MCF 10A (cell line): Measurements from ENCODE around the gene TAF11L6. TPM values are rescaled to one million over a fixed set of nuclear protein-coding genes. Genes with fewer than 3 reads are reported as not detected.
"Not testable (repeated sequence)": the region's sequence is repeated elsewhere in the genome, so short reads cannot be mapped to it uniquely, and the experiment has no call there.

ENCODE experiments used
- BruUV-seq: library from RNA; stranded (reverse); fragments of 400-500 nt; replicated peaks from 2 replicates; lab custom pipeline; 2021; lab: Mats Ljungman, UMichigan
- CTCF ChIA-PET: fragments of 300-600 bp; sonication (Branson Sonifier 250); formaldehyde crosslinking; extraction: SDS; loops from one replicate; lab custom pipeline; 2021; ENCODE audit warnings: antibody characterized with exemption, inconsistent platforms; lab: Yijun Ruan, JAX
- POLR2A ChIA-PET: fragments of 300-600, 350-650 bp; sonication (Branson Sonifier 250); formaldehyde crosslinking; extraction: SDS; loops from one replicate; lab custom pipeline; 2020; ENCODE audit warnings: antibody characterized with exemption, inconsistent platforms; lab: Yijun Ruan, JAX
- DNase-seq: peaks from one replicate; pipeline ENCODE4 v3.0.0-alpha.2; 2018; ENCODE audit not compliant: unreplicated experiment
- H3K27ac Mint-ChIP-seq: one replicate; pipeline ENCODE4 v1.8.0; 2022; ENCODE audit warnings: mild to moderate bottlenecking, low read depth, mixed read lengths; ENCODE audit not compliant: unreplicated experiment
- H3K27me3 Mint-ChIP-seq: one replicate; pipeline ENCODE4 v1.8.0; 2022; ENCODE audit warnings: mixed read lengths; ENCODE audit not compliant: insufficient read depth, unreplicated experiment
- H3K36me3 Mint-ChIP-seq: one replicate; pipeline ENCODE4 v1.8.0; 2022; ENCODE audit warnings: mild to moderate bottlenecking, moderate library complexity, mixed read lengths; ENCODE audit not compliant: insufficient read depth, unreplicated experiment
- H3K4me1 Mint-ChIP-seq: one replicate; pipeline ENCODE4 v1.8.0; 2022; ENCODE audit warnings: mixed read lengths; ENCODE audit not compliant: insufficient read depth, unreplicated experiment
- H3K4me3 Mint-ChIP-seq: one replicate; pipeline ENCODE4 v1.8.0; 2022; ENCODE audit warnings: mild to moderate bottlenecking, moderate library complexity, mixed read lengths; ENCODE audit not compliant: unreplicated experiment
- H3K9me3 Mint-ChIP-seq: one replicate; pipeline ENCODE4 v1.8.0; 2022; ENCODE audit warnings: mixed read lengths; ENCODE audit not compliant: unreplicated experiment
- intact Hi-C: fragments of 100-400 bp; cut with micrococcal nuclease; formaldehyde crosslinking; loops from 2 replicates; pipeline ENCODE4 v1.14.1; 2022
- total RNA-seq: library from RNA; stranded (reverse); gene quantifications from 2 replicates; pipeline ENCODE4 v1.2.3, GENCODE V29; 2022

Gene TAF11L6
- total RNA-seq, 1 experiment from 2014 or later = not detected

DNA sequence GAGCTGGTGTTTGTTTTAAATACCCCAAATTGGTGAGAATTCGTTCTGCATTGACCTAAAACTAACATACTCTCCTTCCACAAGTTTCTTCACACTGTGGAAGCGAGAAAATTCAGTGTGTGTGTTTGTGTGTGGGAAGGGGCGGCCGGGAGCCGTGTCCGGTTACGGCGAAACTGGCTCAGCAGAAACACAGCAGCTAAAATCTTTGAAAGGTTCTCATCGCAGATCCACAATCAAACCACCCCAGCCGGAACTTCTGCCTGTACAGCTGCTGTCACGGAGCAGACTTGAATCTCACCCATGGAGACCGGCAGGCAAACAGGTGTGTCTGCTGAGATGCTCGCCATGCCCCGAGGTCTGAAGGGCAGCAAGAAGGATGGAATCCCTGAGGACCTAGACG is 7.0 kb upstream of the TAF11L6 start, which contains the start of gene TAF11L4:
Gene TAF11L4, plus strand, starts transcription at position 301 of the 400 bp plus-strand sequence.
- H3K4me3 Mint-ChIP-seq, intact Hi-C loops, H3K36me3 Mint-ChIP-seq, BruUV-seq, H3K9me3 Mint-ChIP-seq, H3K4me1 Mint-ChIP-seq, H3K27ac Mint-ChIP-seq, POLR2A ChIA-PET, DNase-seq, H3K27me3 Mint-ChIP-seq, CTCF ChIA-PET: not testable (repeated sequence)

DNA sequence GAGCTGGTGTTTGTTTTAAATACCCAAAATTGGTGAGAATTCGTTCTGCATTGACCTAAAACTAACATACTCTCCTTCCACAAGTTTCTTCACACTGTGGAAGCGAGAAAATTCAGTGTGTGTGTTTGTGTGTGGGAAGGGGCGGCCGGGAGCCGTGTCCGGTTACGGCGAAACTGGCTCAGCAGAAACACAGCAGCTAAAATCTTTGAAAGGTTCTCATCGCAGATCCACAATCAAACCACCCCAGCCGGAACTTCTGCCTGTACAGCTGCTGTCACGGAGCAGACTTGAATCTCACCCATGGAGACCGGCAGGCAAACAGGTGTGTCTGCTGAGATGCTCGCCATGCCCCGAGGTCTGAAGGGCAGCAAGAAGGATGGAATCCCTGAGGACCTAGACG is 3.5 kb upstream of the TAF11L6 start, which contains the start of gene TAF11L5:
Gene TAF11L5, plus strand, starts transcription at position 301 of the 400 bp plus-strand sequence.
- POLR2A ChIA-PET, intact Hi-C loops, H3K4me1 Mint-ChIP-seq, DNase-seq, H3K9me3 Mint-ChIP-seq, BruUV-seq, H3K36me3 Mint-ChIP-seq, H3K27ac Mint-ChIP-seq, CTCF ChIA-PET, H3K27me3 Mint-ChIP-seq, H3K4me3 Mint-ChIP-seq: not testable (repeated sequence)

DNA sequence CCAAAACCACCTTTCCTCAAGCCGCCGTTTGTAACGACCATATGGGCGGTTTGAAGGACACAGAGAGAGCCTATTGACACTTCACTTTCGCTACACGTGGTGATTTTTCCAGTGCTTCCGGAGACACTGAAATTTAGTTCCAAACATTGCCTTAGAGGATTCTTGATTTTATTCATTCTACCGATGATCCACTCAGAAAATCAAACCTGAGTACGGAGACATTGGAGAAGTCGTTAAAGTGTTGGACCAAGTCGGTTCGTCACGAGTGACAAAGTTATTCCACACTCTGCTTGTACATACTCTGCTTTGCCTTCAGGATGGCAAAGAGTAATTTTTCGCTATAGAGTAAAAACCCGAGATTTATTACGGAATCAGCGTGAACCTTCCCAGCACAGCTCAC is 2.0 kb upstream of the TAF11L6 start:
- CTCF ChIA-PET, H3K27me3 Mint-ChIP-seq, DNase-seq, intact Hi-C loops, BruUV-seq, H3K36me3 Mint-ChIP-seq, H3K27ac Mint-ChIP-seq, POLR2A ChIA-PET, H3K4me3 Mint-ChIP-seq, H3K4me1 Mint-ChIP-seq, H3K9me3 Mint-ChIP-seq: not testable (repeated sequence)

Other genes with a start within 250 kb of the TAF11L6 start
- not detected in 2 replicates for gene TAF11L2, start 30.4 kb upstream of the TAF11L6 start, total RNA-seq
- not detected in 2 replicates for gene TAF11L3, start 10.3 kb upstream of the TAF11L6 start, total RNA-seq
- not detected in 2 replicates for gene TAF11L4, start 6.9 kb upstream of the TAF11L6 start, total RNA-seq
- not detected in 2 replicates for gene TAF11L5, start 3.4 kb upstream of the TAF11L6 start, total RNA-seq
- gene TAF11L7, start 57.1 kb downstream of the TAF11L6 start, total RNA-seq = not detected in 2 replicates
- not detected in 2 replicates for gene TAF11L8, start 62.3 kb downstream of the TAF11L6 start, total RNA-seq
- not detected in 2 replicates for gene TAF11L9, start 65.7 kb downstream of the TAF11L6 start, total RNA-seq
- not detected in 2 replicates for gene TAF11L10, start 69.2 kb downstream of the TAF11L6 start, total RNA-seq
- gene TAF11L11, start 75.5 kb downstream of the TAF11L6 start, total RNA-seq = not detected in 2 replicates
- not detected in 2 replicates for gene TAF11L12, start 81.7 kb downstream of the TAF11L6 start, total RNA-seq
- gene TAF11L13, start 103.4 kb downstream of the TAF11L6 start, total RNA-seq = not detected in 2 replicates
- gene TAF11L14, start 105.8 kb downstream of the TAF11L6 start, total RNA-seq = not detected in 2 replicates